MCF 10A (cell line): ENCODE data around the gene TMEM238. TPM values are rescaled to one million over a fixed set of nuclear protein-coding genes. Genes with fewer than 3 reads are reported as not detected.

Experiments
- BruUV-seq: library from RNA; stranded (reverse); fragments of 400-500 nt; replicated peaks from 2 replicates; lab custom pipeline; 2021; lab: Mats Ljungman, UMichigan
- CTCF ChIA-PET: fragments of 300-600 bp; sonication (Branson Sonifier 250); formaldehyde crosslinking; extraction: SDS; loops from one replicate; lab custom pipeline; 2021; ENCODE audit warnings: antibody characterized with exemption, inconsistent platforms; lab: Yijun Ruan, JAX
- POLR2A ChIA-PET: fragments of 300-600, 350-650 bp; sonication (Branson Sonifier 250); formaldehyde crosslinking; extraction: SDS; loops from one replicate; lab custom pipeline; 2020; ENCODE audit warnings: antibody characterized with exemption, inconsistent platforms; lab: Yijun Ruan, JAX
- DNase-seq: peaks from one replicate; pipeline ENCODE4 v3.0.0-alpha.2; 2018; ENCODE audit not compliant: unreplicated experiment
- H3K27ac Mint-ChIP-seq: one replicate; pipeline ENCODE4 v1.8.0; 2022; ENCODE audit warnings: mild to moderate bottlenecking, low read depth, mixed read lengths; ENCODE audit not compliant: unreplicated experiment
- H3K27me3 Mint-ChIP-seq: one replicate; pipeline ENCODE4 v1.8.0; 2022; ENCODE audit warnings: mixed read lengths; ENCODE audit not compliant: insufficient read depth, unreplicated experiment
- H3K36me3 Mint-ChIP-seq: one replicate; pipeline ENCODE4 v1.8.0; 2022; ENCODE audit warnings: mild to moderate bottlenecking, moderate library complexity, mixed read lengths; ENCODE audit not compliant: insufficient read depth, unreplicated experiment
- H3K4me1 Mint-ChIP-seq: one replicate; pipeline ENCODE4 v1.8.0; 2022; ENCODE audit warnings: mixed read lengths; ENCODE audit not compliant: insufficient read depth, unreplicated experiment
- H3K4me3 Mint-ChIP-seq: one replicate; pipeline ENCODE4 v1.8.0; 2022; ENCODE audit warnings: mild to moderate bottlenecking, moderate library complexity, mixed read lengths; ENCODE audit not compliant: unreplicated experiment
- H3K9me3 Mint-ChIP-seq: one replicate; pipeline ENCODE4 v1.8.0; 2022; ENCODE audit warnings: mixed read lengths; ENCODE audit not compliant: unreplicated experiment
- CTCF ChIP-seq: fragments of 200-600 bp; IDR thresholded peaks from one replicate; pipeline ENCODE4 v1.8.0; 2022; ENCODE audit warnings: antibody characterized with exemption, mild to moderate bottlenecking; ENCODE audit not compliant: unreplicated experiment
- intact Hi-C: fragments of 100-400 bp; cut with micrococcal nuclease; formaldehyde crosslinking; loops from 2 replicates; pipeline ENCODE4 v1.14.1; 2022
- total RNA-seq: library from RNA; stranded (reverse); gene quantifications from 2 replicates; pipeline ENCODE4 v1.2.3, GENCODE V29; 2022

The TMEM238 gene
- total RNA-seq, 1 experiment from 2014 or later = 14.9 TPM

DNA sequence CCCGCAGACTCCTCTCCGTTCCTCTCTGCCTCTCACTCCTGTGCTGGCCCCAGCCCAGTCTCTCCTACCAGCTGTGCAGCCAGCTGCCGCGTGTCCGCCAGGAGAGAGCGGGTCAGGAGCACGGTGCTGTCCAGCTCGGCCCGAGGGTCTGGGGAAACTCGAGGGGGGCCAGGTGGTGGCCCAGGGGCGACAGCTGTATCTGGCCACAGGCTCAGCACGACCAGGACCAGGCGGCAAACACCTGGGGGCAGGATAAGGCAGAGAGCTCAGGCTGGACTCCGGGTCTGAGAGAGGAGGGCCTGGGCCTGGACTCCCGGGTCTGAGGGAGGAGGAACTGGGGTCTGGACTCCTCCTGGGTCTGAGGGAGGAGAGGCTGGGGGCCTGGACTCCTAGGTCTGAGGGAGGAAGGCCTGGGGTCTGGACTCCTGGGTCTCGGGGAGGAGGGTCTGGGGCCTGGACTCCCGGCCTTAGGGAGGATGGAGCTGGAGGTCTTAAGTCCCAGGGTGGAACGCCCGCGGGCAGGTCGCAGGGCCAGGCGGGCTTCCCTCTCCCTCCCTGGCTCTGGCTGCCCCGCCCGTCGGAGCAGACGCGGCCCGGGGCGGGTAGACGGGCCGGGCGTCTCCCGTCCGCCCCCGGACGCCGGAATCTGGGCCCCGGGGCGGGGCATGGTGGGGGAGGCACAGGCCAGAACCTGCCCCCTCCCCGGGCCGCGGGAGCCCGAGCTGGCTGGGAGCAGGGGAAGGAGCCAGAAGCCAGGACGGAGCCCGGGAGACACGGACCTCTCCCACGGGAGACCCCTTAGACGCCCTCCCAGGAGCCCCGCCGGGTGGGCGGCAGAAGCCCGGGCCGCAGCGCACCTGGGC is 15.2 kb downstream of the TMEM238 start:
- peaks cover 24% of the 10 kb centered on the region for H3K27me3 Mint-ChIP-seq
- H3K4me3 Mint-ChIP-seq = peak overlapping the region; percentile 41
- no peak for TF ChIP-seq CTCF
- ChIA-PET CTCF (interaction anchor here (0.5 to 1.3 kb wide), 9 partner anchors 12 to 325 kb away, joined by 3 to 5 read pairs (median 3); no protein-coding TSS in a partner anchor), POLR2A (interaction anchor here (0.7 to 2.5 kb wide), 4 partner anchors 15 to 30 kb away, joined by 3 to 10 read pairs (median 4); partner anchors contain the start of genes KMT5C and TMEM238)
- no peaks in the 10 kb centered on the region for H3K9me3 Mint-ChIP-seq
- DNase-seq = peak; percentile 46
- BruUV-seq = no TSS peak
- no peak overlapping the region for H3K27ac Mint-ChIP-seq
- peaks cover 10% of the 10 kb centered on the region for H3K36me3 Mint-ChIP-seq
- H3K4me1 Mint-ChIP-seq = peaks cover 20% of the 10 kb centered on the region
- intact Hi-C loops = no loop called here

DNA sequence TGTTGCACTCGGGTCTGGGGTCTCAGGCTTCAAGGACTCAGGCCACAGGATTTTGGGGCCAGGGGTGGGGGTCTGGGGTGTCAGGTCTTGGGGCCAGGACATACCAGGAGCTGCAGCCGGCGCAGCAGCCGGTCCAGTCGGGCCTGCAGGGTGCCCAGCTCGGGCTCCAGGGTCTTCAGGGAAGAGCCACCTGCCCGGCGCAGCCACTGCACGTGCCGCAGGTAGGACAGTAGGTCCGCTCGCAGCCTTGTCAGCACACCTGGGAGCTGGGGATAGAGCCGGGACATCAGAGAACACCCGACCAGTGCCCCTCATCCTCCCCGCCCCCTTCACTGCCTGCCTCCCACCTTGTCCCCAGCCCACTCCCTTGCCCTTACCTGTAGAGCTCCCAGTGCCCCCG is 16.0 kb downstream of the TMEM238 start:
- H3K4me3 Mint-ChIP-seq = no peak overlapping the region

DNA sequence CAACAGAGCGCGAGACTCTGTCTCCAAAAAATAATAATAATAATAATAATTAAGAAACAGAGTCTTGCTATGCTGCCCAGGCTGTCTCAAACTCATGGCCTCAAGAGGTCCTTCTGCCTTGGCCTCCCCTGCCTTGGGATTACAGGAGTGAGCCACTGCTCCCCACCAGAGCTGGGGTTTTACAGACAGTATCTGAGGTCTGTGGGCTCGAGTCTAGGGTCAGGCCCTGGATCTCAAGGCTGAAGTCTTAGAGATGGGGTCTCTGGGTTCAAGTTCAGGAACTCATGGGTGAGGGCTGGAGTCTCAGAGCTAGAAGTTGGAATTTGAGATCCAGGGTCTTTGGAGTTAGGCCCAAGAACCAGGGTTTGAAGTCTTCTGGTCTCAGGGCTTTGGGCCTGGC is 17.3 kb downstream of the TMEM238 start:
- no peak for TF ChIP-seq CTCF
- H3K36me3 Mint-ChIP-seq = peaks cover 10% of the 10 kb centered on the region
- peaks cover 17% of the 10 kb centered on the region for H3K27me3 Mint-ChIP-seq
- no peaks in the 10 kb centered on the region for H3K9me3 Mint-ChIP-seq
- H3K27ac Mint-ChIP-seq = no peak overlapping the region
- intact Hi-C loops = no loop called here
- POLR2A ChIA-PET = interaction anchor here (0.6 to 1.1 kb wide), 2 partner anchors 11 to 74 kb away, joined by 3 to 4 read pairs; no protein-coding TSS in a partner anchor
- CTCF ChIA-PET = interaction anchor here (0.5 to 1.4 kb wide), 4 partner anchors 14 to 226 kb away, joined by 3 to 6 read pairs (median 4); partner anchors contain the start of gene TMEM238
- H3K4me1 Mint-ChIP-seq = peaks cover 15% of the 10 kb centered on the region
- no peak overlapping the region for H3K4me3 Mint-ChIP-seq
- no TSS peak for BruUV-seq
- DNase-seq = no peak

More for the DNA sequence above, 16.0 kb downstream of the TMEM238 start:
- Mint-ChIP-seq H3K9me3 (no peaks in the 10 kb centered on the region), H3K27ac (no peak overlapping the region), H3K27me3 (peaks cover 17% of the 10 kb centered on the region), H3K4me1 (peaks cover 15% of the 10 kb centered on the region), H3K36me3 (peaks cover 10% of the 10 kb centered on the region)
- no peak for TF ChIP-seq CTCF
- no peak for DNase-seq
- ChIA-PET CTCF (interaction anchor here (0.6 to 1.3 kb wide), 3 partner anchors 15 to 209 kb away, joined by 3 to 5 read pairs (median 5); no protein-coding TSS in a partner anchor), POLR2A (interaction anchor here (0.7 to 2.5 kb wide), 3 partner anchors 16 to 29 kb away, joined by 3 to 10 read pairs (median 5); partner anchors contain the start of genes KMT5C and TMEM238)
- no TSS peak for BruUV-seq
- intact Hi-C loops = no loop called here

DNA sequence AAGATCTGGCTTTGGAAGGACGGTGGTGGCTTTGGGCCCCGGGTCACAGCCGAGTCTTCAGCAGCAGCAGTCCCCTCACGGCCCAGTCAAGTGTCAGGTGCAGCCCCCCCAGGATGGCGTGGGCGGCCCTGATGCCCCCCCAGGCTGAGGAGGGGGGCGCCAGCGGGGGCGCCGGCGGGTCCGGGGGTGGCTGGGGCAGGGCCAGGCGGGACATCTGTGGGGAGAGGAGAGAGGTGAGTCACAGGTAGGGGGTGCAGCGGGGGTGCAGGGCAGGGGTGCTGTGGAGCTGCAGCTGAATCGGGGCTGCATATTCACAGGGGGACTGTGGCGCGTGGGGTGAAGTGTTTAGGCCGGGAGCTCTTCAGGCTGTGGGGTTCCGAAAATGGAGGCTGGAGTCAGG is 18.1 kb downstream of the TMEM238 start:
- ChIA-PET CTCF (interaction anchor here (0.5 to 1.4 kb wide), 5 partner anchors 13 to 225 kb away, joined by 4 to 6 read pairs (median 5); partner anchors contain the start of gene TMEM238), POLR2A (interaction anchor here (0.5 to 1.1 kb wide), 2 partner anchors 11 to 902 kb away, joined by 3 to 4 read pairs; partner anchors contain the start of gene LENG9)
- no peak for TF ChIP-seq CTCF
- no peaks in the 10 kb centered on the region for H3K9me3 Mint-ChIP-seq
- peaks cover 10% of the 10 kb centered on the region for H3K36me3 Mint-ChIP-seq
- H3K4me3 Mint-ChIP-seq = no peak overlapping the region
- peaks cover 14% of the 10 kb centered on the region for H3K4me1 Mint-ChIP-seq
- H3K27me3 Mint-ChIP-seq = peaks cover 11% of the 10 kb centered on the region
- BruUV-seq = no TSS peak
- H3K27ac Mint-ChIP-seq = no peak overlapping the region
- intact Hi-C loops = no loop called here
- no peak for DNase-seq
